ENCODE results near the gene DHX58.

The DHX58 gene

GRCh38 chr17:42092939-42093338 lies 19.6 kb downstream of the DHX58 start:
- no peak overlapping the region for H2AK5ac ChIP-seq (ENCODE audit: low read length)
- H3K79me1 ChIP-seq (ENCODE audit: low read length) = no peaks in the 10 kb centered on the region
- H3K27me3 ChIP-seq (ENCODE audit: insufficient read depth, low read length) = peaks cover 11% of the 10 kb centered on the region
- no peak overlapping the region for H3K23ac ChIP-seq (ENCODE audit: low read length)
- WGBS (ENCODE audit: extremely low coverage, insufficient coverage, insufficient read length) = no CpG with 5 or more reads among the region's 6 CpGs
- H3K36me3 ChIP-seq (ENCODE audit: control insufficient read depth in 1 of 2, insufficient read depth in 2 of 2, low read length in 2 of 2) = no peaks in the 10 kb centered on the region
- no peak overlapping the region for H3K9ac ChIP-seq (ENCODE audit: low read length)
- no peaks in the 10 kb centered on the region for H3K4me1 ChIP-seq (ENCODE audit: control insufficient read depth in 1 of 2, insufficient read depth in 2 of 2, low read length in 2 of 2)
- no peak overlapping the region for H2BK120ac ChIP-seq (ENCODE audit: insufficient read depth, low read length, poor library complexity)
- H2BK5ac ChIP-seq (ENCODE audit: low read depth, low read length, poor library complexity) = no peak overlapping the region
- no peak for DNase-seq
- H3K4me3 ChIP-seq (ENCODE audit: low read depth, low read length) = no peak overlapping the region
- H2BK12ac ChIP-seq (ENCODE audit: low read length) = no peak overlapping the region
- no peak overlapping the region for H3K27ac ChIP-seq (ENCODE audit: low read depth, low read length)
- H3K79me2 ChIP-seq (ENCODE audit: control insufficient read depth, insufficient read depth, low read length, poor library complexity) = no peaks in the 10 kb centered on the region
- no peak overlapping the region for H3K4ac ChIP-seq (ENCODE audit: low read depth, low read length)
- H3K14ac ChIP-seq (ENCODE audit: low read length) = no peak overlapping the region
- H3K9me3 ChIP-seq (ENCODE audit: insufficient read depth, low read depth, low read length) = peaks cover 4% of the 10 kb centered on the region
- H4K91ac ChIP-seq (ENCODE audit: low read depth, low read length) = no peak overlapping the region
- H2AFZ ChIP-seq (ENCODE audit: insufficient read depth, low read length, poor library complexity) = no peak overlapping the region
- no peak overlapping the region for H3K18ac ChIP-seq (ENCODE audit: low read length)
- H3K4me2 ChIP-seq (ENCODE audit: low read length) = no peak overlapping the region
- no peak overlapping the region for H4K8ac ChIP-seq (ENCODE audit: low read depth, low read length)
- no peak overlapping the region for H4K12ac ChIP-seq (ENCODE audit: low read depth, low read length)

GRCh38 chr17:42090964-42091790 lies 21.3 kb downstream of the DHX58 start:
- H3K27me3 ChIP-seq (ENCODE audit: insufficient read depth, low read length) = no peaks in the 10 kb centered on the region
- H2BK12ac ChIP-seq (ENCODE audit: low read length) = no peak overlapping the region
- no peak overlapping the region for H4K8ac ChIP-seq (ENCODE audit: low read depth, low read length)
- H3K36me3 ChIP-seq (ENCODE audit: control insufficient read depth in 1 of 2, insufficient read depth in 2 of 2, low read length in 2 of 2) = no peaks in the 10 kb centered on the region
- WGBS (ENCODE audit: extremely low coverage, insufficient coverage, insufficient read length) = no CpG with 5 or more reads among the region's 8 CpGs
- no peaks in the 10 kb centered on the region for H3K79me2 ChIP-seq (ENCODE audit: control insufficient read depth, insufficient read depth, low read length, poor library complexity)
- no peak for DNase-seq
- H2BK120ac ChIP-seq (ENCODE audit: insufficient read depth, low read length, poor library complexity) = no peak overlapping the region
- no peak overlapping the region for H4K91ac ChIP-seq (ENCODE audit: low read depth, low read length)
- no peak overlapping the region for H3K23ac ChIP-seq (ENCODE audit: low read length)
- no peak overlapping the region for H3K4me2 ChIP-seq (ENCODE audit: low read length)
- H2AK5ac ChIP-seq (ENCODE audit: low read length) = no peak overlapping the region
- H3K4ac ChIP-seq (ENCODE audit: low read depth, low read length) = no peak overlapping the region
- H3K9me3 ChIP-seq (ENCODE audit: insufficient read depth, low read depth, low read length) = peaks cover 2% of the 10 kb centered on the region
- H3K14ac ChIP-seq (ENCODE audit: low read length) = no peak overlapping the region
- H3K4me3 ChIP-seq (ENCODE audit: low read depth, low read length) = no peak overlapping the region
- H4K12ac ChIP-seq (ENCODE audit: low read depth, low read length) = no peak overlapping the region
- no peak overlapping the region for H3K9ac ChIP-seq (ENCODE audit: low read length)
- H2BK5ac ChIP-seq (ENCODE audit: low read depth, low read length, poor library complexity) = no peak overlapping the region
- H2AFZ ChIP-seq (ENCODE audit: insufficient read depth, low read length, poor library complexity) = no peak overlapping the region
- H3K27ac ChIP-seq (ENCODE audit: low read depth, low read length) = no peak overlapping the region
- no peak overlapping the region for H3K18ac ChIP-seq (ENCODE audit: low read length)
- no peaks in the 10 kb centered on the region for H3K4me1 ChIP-seq (ENCODE audit: control insufficient read depth in 1 of 2, insufficient read depth in 2 of 2, low read length in 2 of 2)
- H3K79me1 ChIP-seq (ENCODE audit: low read length) = no peaks in the 10 kb centered on the region

- H3K27me3 ChIP-seq (ENCODE audit: insufficient read depth, low read length) = no peaks in the 10 kb centered on the region
- H3K14ac ChIP-seq (ENCODE audit: low read length) = no peak overlapping the region
- H3K4me1 ChIP-seq (ENCODE audit: control insufficient read depth in 1 of 2, insufficient read depth in 2 of 2, low read length in 2 of 2) = no peaks in the 10 kb centered on the region
- no peaks in the 10 kb centered on the region for H3K79me2 ChIP-seq (ENCODE audit: control insufficient read depth, insufficient read depth, low read length, poor library complexity)
- H3K27ac ChIP-seq (ENCODE audit: low read depth, low read length) = no peak overlapping the region
- H4K12ac ChIP-seq (ENCODE audit: low read depth, low read length) = no peak overlapping the region
- H3K4me3 ChIP-seq (ENCODE audit: low read depth, low read length) = no peak overlapping the region
- no peak overlapping the region for H3K4me2 ChIP-seq (ENCODE audit: low read length)
- H3K9me3 ChIP-seq (ENCODE audit: insufficient read depth, low read depth, low read length) = peaks cover 2% of the 10 kb centered on the region
- no peak overlapping the region for H2BK120ac ChIP-seq (ENCODE audit: insufficient read depth, low read length, poor library complexity)
- no peak overlapping the region for H3K18ac ChIP-seq (ENCODE audit: low read length)
- H3K23ac ChIP-seq (ENCODE audit: low read length) = no peak overlapping the region
- WGBS (ENCODE audit: extremely low coverage, insufficient coverage, insufficient read length) = no CpG with 5 or more reads among the region's 8 CpGs
- no peak overlapping the region for H2AFZ ChIP-seq (ENCODE audit: insufficient read depth, low read length, poor library complexity)
- no peak overlapping the region for H3K4ac ChIP-seq (ENCODE audit: low read depth, low read length)
- no peak overlapping the region for H2BK5ac ChIP-seq (ENCODE audit: low read depth, low read length, poor library complexity)
- no peaks in the 10 kb centered on the region for H3K79me1 ChIP-seq (ENCODE audit: low read length)
- H4K8ac ChIP-seq (ENCODE audit: low read depth, low read length) = no peak overlapping the region
- no peak overlapping the region for H2AK5ac ChIP-seq (ENCODE audit: low read length)
- no peak overlapping the region for H4K91ac ChIP-seq (ENCODE audit: low read depth, low read length)
- H3K9ac ChIP-seq (ENCODE audit: low read length) = no peak overlapping the region
- DNase-seq = no peak
- H2BK12ac ChIP-seq (ENCODE audit: low read length) = no peak overlapping the region
- H3K36me3 ChIP-seq (ENCODE audit: control insufficient read depth in 1 of 2, insufficient read depth in 2 of 2, low read length in 2 of 2) = no peaks in the 10 kb centered on the region
Measured at GRCh38 chr17:42088736-42089135, 23.8 kb downstream of the DHX58 start.

GRCh38 chr17:42087736-42088705 lies 24.5 kb downstream of the DHX58 start:
- no CpG with 5 or more reads among the region's 20 CpGs for WGBS (ENCODE audit: extremely low coverage, insufficient coverage, insufficient read length)
- no peak overlapping the region for H2BK12ac ChIP-seq (ENCODE audit: low read length)
- no peak overlapping the region for H3K18ac ChIP-seq (ENCODE audit: low read length)

More at GRCh38 chr17:42087736-42088705, 24.5 kb downstream of the DHX58 start:
- Histone ChIP-seq H3K79me1 (ENCODE audit: low read length) (no peaks in the 10 kb centered on the region), H4K12ac (ENCODE audit: low read depth, low read length) (no peak overlapping the region), H3K27me3 (ENCODE audit: insufficient read depth, low read length) (no peaks in the 10 kb centered on the region), H3K4ac (ENCODE audit: low read depth, low read length) (no peak overlapping the region), H4K8ac (ENCODE audit: low read depth, low read length) (no peak overlapping the region), H3K36me3 (ENCODE audit: control insufficient read depth in 1 of 2, insufficient read depth in 2 of 2, low read length in 2 of 2) (no peaks in the 10 kb centered on the region), H3K4me3 (ENCODE audit: low read depth, low read length) (no peak overlapping the region), H3K27ac (ENCODE audit: low read depth, low read length) (no peak overlapping the region), H3K4me1 (ENCODE audit: control insufficient read depth in 1 of 2, insufficient read depth in 2 of 2, low read length in 2 of 2) (no peaks in the 10 kb centered on the region), H2BK120ac (ENCODE audit: insufficient read depth, low read length, poor library complexity) (no peak overlapping the region), H3K14ac (ENCODE audit: low read length) (no peak overlapping the region), H2AFZ (ENCODE audit: insufficient read depth, low read length, poor library complexity) (no peak overlapping the region), H3K23ac (ENCODE audit: low read length) (no peak overlapping the region), H3K79me2 (ENCODE audit: control insufficient read depth, insufficient read depth, low read length, poor library complexity) (no peaks in the 10 kb centered on the region), H3K9ac (ENCODE audit: low read length) (no peak overlapping the region), H2AK5ac (ENCODE audit: low read length) (no peak overlapping the region), H3K4me2 (ENCODE audit: low read length) (no peak overlapping the region), H3K9me3 (ENCODE audit: insufficient read depth, low read depth, low read length) (peaks cover 2% of the 10 kb centered on the region), H4K91ac (ENCODE audit: low read depth, low read length) (no peak overlapping the region), H2BK5ac (ENCODE audit: low read depth, low read length, poor library complexity) (no peak overlapping the region)
- DNase-seq = no peak

Data from trophoblast cell (in vitro differentiated cells and primary cell).